GM12872 (cell line): ENCODE measurements around the gene PDPK1.

Experiments
- CTCF ChIP-seq: IDR thresholded peaks from 3 replicates; pipeline ENCODE4 v1.5.1; 2011; ENCODE audit warnings: low read depth, mild to moderate bottlenecking, low read length, moderate library complexity; ENCODE audit not compliant: insufficient read depth

PDPK1 gene

DNA sequence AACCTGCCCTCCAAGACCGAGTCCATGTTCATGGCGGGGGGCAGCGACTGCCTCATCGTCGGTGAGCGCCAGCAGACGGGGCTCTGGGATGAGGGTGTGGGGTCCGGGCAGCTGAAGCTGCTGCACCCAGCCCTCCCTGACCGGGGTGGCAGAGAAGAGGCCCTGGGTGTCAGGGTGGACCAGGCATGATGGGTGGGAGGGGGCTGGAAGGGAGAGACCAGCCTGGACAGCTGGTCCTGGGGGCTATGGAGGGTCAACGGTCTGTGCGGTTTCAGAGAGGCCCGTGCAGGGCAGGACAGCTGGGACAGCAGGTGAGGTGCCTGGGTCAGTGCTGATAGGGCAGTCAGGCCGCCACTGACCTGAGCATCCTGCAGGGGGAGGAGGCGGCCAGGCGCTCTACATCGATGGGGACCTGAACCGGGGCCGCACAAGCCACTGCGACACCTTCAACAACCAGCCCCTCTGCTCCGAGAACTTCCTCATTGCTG, 37.3 kb upstream of the PDPK1 start:
- TF ChIP-seq CTCF = no peak

DNA sequence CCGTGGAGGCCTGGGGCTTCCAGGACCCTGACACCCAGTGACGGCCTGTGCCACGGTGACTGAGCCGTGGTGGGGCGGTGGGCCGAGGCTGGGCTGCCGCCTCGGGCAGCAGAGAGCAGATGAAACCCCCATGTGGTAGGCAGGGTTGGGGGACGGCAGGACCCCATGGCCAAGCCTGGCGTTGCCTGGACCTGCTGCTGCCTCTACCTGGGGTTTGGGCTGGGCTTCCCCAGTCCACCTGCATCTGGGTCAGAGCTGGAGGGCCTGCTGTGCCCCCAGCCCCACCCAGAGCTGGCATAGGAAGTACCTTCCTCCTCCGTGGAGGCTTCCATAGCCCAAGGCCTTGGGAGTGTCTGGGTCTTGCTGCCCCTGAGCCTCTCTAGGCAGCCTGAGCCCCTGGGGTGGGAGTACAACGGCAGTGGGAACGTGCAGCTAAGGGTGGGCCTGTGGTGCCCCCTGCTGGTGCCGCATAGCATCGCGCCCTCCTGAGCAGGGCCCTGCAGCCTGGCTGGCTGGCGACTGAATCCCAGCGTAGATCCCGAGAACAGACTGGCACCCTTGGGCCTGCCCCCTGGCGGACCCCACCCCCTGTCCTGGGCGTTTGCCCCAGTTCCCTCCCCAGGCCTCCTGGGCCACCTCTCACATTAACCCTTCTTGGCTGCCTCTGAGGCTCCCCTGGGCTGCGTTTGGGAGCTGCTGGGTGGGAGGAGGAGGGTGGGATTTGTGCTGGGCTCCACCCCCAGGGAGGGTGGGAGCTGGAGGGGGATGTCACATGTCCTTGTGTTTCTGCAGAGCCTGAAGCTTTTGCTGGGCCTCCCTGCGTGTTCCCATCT, 36.7 kb upstream of the PDPK1 start:
- peak; percentile 99 for TF ChIP-seq CTCF

DNA sequence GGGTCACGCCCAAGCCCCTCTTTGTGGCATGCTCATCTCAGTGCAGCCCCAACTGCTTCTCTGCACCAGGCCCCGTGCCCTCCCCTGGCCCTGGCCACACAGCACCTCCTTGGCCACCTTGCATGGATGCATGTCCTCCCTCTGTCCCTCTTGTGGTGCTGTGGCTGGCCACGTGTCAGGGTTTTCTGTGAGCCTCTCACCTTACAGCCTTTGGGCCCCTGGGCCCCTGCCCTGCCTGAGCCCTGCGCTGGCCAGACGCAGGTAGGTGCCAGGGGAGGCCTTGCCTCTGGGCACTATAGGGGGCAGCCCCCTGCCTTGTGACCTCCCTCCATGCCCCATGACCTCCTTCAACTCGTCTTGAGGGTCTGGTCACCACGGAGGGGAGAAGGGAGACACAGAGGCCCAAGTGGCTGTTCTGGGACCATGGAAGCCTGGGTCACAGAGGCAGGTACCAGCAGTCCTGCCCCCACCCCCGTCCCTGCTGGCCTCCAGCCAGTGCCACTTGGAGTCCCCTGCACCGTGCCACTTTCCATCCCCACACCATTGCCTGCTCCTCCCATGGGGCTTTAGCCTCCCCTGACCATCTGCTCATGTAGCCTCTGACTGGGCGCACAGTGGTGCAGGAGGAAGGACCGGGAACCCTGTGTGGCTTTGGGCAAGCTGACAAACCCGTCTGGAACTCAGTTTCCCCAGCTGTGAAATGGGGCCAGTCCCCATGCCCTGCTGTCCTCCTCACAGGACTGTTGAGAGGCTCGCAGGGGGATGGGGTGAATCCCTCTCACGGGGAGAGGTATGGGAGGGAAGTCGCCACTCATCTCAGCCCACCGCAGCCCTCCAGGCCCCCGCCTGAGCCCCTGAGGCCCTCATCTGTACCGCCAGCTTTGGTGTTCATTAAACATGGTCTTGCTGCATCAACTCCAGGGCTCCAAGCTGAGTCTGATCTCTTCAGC, 35.6 kb upstream of the PDPK1 start:
- no peak for TF ChIP-seq CTCF

DNA sequence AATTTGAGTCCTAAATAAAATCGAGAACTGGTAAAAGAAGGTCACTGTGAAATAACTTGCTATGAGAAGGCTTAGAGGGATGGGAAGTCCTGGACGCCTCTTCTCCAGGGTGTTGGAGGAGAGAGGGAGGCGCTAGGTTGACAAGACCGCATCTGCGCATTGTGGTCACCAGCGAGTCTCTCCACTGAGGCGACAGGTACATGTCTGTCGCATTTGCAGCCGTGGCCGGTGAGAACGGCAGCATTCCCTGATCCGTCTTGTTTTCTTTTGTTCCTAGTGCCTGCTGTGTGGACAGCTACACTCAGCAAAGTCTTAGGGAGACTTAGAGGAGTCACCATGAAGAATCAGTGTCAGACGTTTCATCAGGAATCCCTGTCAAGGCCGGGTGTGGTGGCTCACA, 32.1 kb upstream of the PDPK1 start:
- no peak for TF ChIP-seq CTCF

GRCh38 chr16:2507052-2507659, 30.7 kb upstream of the PDPK1 start:
- TF ChIP-seq CTCF = peak; percentile 48; the same call in 2 of the 3 replicates

- TF ChIP-seq CTCF = no peak
Measured at GRCh38 chr16:2507665-2508064, 30.2 kb upstream of the PDPK1 start.
